A549 (cell line): ENCODE data around the gene CBLC. TPM values are rescaled to one million over a fixed set of nuclear protein-coding genes. Genes with fewer than 3 reads are reported as not detected.

Experiments used
- ATAC-seq, 2 experiments: fragments of 200-7000 bp in 1 of 2; fragments of >200 bp in 1 of 2; cut with Nextera tagmentation in 1 of 2; cut with Tn5 transposase in 1 of 2; 3 replicates each; pipeline versions ENCODE4 v1.8.0 to v1.9.1; 2018 to 2020; ENCODE audit warnings: mild to moderate bottlenecking in 1 of 2, moderate library complexity in 1 of 2
- CTCF ChIA-PET: fragments of 300-600 bp; sonication (Branson Sonifier 250); formaldehyde crosslinking; extraction: SDS; loops from one replicate; lab custom pipeline; 2021; ENCODE audit warnings: antibody characterized with exemption, inconsistent platforms; lab: Yijun Ruan, JAX
- POLR2A ChIA-PET: fragments of 350-600 bp; formaldehyde crosslinking; extraction: SDS; loops from one replicate; lab custom pipeline; 2021; ENCODE audit warnings: antibody characterized with exemption, inconsistent platforms; lab: Yijun Ruan, JAX
- DNase-seq, 2 experiments: peaks; one replicate each; pipeline versions ENCODE4 v3.0.0 to v3.0.0-alpha.2; 2011 to 2016; ENCODE audit warnings: low read depth in 1 of 2, low spot score in 1 of 2
- FAIRE-seq: peaks from 2 replicates; lab custom pipeline; 2011; peaks lifted over from hg19 to GRCh38; lab: Jason Lieb, UNC
- H3K27ac ChIP-seq, 2 experiments: fragments of >200 bp; sonication (Bioruptor Twin); formaldehyde crosslinking; 3 replicates each; pipeline ENCODE4 v1.5.1; 2016 to 2017
- H3K4me1 ChIP-seq: fragments of >200 bp; sonication (Bioruptor Twin); formaldehyde crosslinking; 3 replicates; pipeline ENCODE4 v1.6.1; 2016
- H3K4me2 ChIP-seq: fragments of >200 bp; sonication (Bioruptor Twin); formaldehyde crosslinking; 3 replicates; pipeline ENCODE4 v1.6.1; 2016
- H3K4me3 ChIP-seq: fragments of >200 bp; sonication (Bioruptor Twin); formaldehyde crosslinking; 3 replicates; pipeline ENCODE4 v1.5.1; 2016
- H3K9me3 ChIP-seq: fragments of >200 bp; sonication (Bioruptor Twin); formaldehyde crosslinking; 3 replicates; pipeline ENCODE4 v1.6.1; 2016
- BHLHE40 ChIP-seq: IDR thresholded peaks from 2 replicates; pipeline ENCODE4 v1.6.1; 2012; ENCODE audit warnings: low read depth, low read length, inconsistent platforms
- CBX8 ChIP-seq: fragments of 200-600 bp; sonication (generic); IDR thresholded peaks from 2 replicates; pipeline ENCODE4 v1.6.1; 2016
- CEBPB ChIP-seq, 2 experiments: fragments of >200 bp in 1 of 2; sonication (Bioruptor Twin) in 1 of 2; formaldehyde crosslinking in 1 of 2; IDR thresholded peaks; 2 replicates each; pipeline ENCODE4 v1.6.1; 2012 to 2016
- CHD2 ChIP-seq: fragments of 150-350 bp; IDR thresholded peaks from 2 replicates; pipeline ENCODE4 v1.6.1; 2014; ENCODE audit warnings: low read length; ENCODE audit not compliant: partially characterized antibody
- EHF ChIP-seq: fragments of 250-450 bp; sonication (Bioruptor Pico); IDR thresholded peaks from 2 replicates; pipeline ENCODE4 v1.5.0; 2020; ENCODE audit warnings: mild to moderate bottlenecking
- EHMT2 ChIP-seq: fragments of 200-600 bp; sonication (generic); IDR thresholded peaks from 2 replicates; pipeline ENCODE4 v1.6.1; 2016; ENCODE audit warnings: antibody characterized with exemption, low read depth, mild to moderate bottlenecking, moderate library complexity
- EP300 ChIP-seq, 2 experiments: fragments of >200 bp; sonication (Bioruptor Twin); formaldehyde crosslinking; IDR thresholded peaks; 2 replicates in 1 of 2; 3 replicates in 1 of 2; pipeline ENCODE4 v1.6.1; 2016 to 2017
- ESRRA ChIP-seq: fragments of 150-350 bp; IDR thresholded peaks from 2 replicates; pipeline ENCODE4 v1.6.1; 2014; ENCODE audit warnings: mild to moderate bottlenecking, low read length, borderline replicate concordance
- FOSL2 ChIP-seq, 2 experiments: fragments of 450-650 bp in 1 of 2; fragments of >200 bp in 1 of 2; sonication (Bioruptor Twin) in 1 of 2; formaldehyde crosslinking; IDR thresholded peaks; 2 replicates each; pipeline versions ENCODE4 v1.5.0 to v1.6.1; 2016 to 2020; ENCODE audit warnings: mild to moderate bottlenecking in 1 of 2, moderate library complexity in 1 of 2
- FOXS1 ChIP-seq: fragments of 250-450 bp; sonication (Bioruptor Pico); IDR thresholded peaks from 2 replicates; pipeline ENCODE4 v1.5.0; 2020; ENCODE audit warnings: mild to moderate bottlenecking, moderate library complexity
- GATA3 ChIP-seq: IDR thresholded peaks from 2 replicates; pipeline ENCODE4 v1.6.1; 2012; ENCODE audit warnings: borderline replicate concordance
- HEYL ChIP-seq: fragments of 250-450 bp; sonication (Bioruptor Pico); IDR thresholded peaks from 2 replicates; pipeline ENCODE4 v1.8.0; 2021; ENCODE audit warnings: mild to moderate bottlenecking, moderate library complexity
- HOXB5 ChIP-seq: fragments of 250-450 bp; sonication (Bioruptor Pico); IDR thresholded peaks from 2 replicates; pipeline ENCODE4 v1.5.0; 2020; ENCODE audit warnings: mild to moderate bottlenecking, moderate library complexity
- JUNB ChIP-seq: fragments of >200 bp; sonication (Bioruptor Twin); formaldehyde crosslinking; IDR thresholded peaks from 2 replicates; pipeline ENCODE4 v1.6.1; 2016
- MAZ ChIP-seq: fragments of 150-350 bp; IDR thresholded peaks from 2 replicates; pipeline ENCODE4 v1.6.1; 2014; ENCODE audit warnings: antibody characterized with exemption, low read depth, low read length, borderline replicate concordance
- MYC ChIP-seq: IDR thresholded peaks from 2 replicates; pipeline ENCODE4 v1.6.1; 2012; ENCODE audit warnings: mild to moderate bottlenecking, inconsistent platforms, low read length, improper control_type of control experiment, borderline replicate concordance
- POLR2A ChIP-seq: IDR thresholded peaks from 2 replicates; pipeline ENCODE4 v1.6.1; 2012; ENCODE audit warnings: mild to moderate bottlenecking, low read length
- POLR2AphosphoS2 ChIP-seq: conservative IDR thresholded peaks from 2 replicates; pipeline ENCODE4 v1.6.1; 2012; ENCODE audit warnings: low read length, improper control_type of control experiment, inconsistent platforms
- RARB ChIP-seq: fragments of 250-450 bp; sonication (Bioruptor Pico); IDR thresholded peaks from 2 replicates; pipeline ENCODE4 v1.8.0; 2021; ENCODE audit warnings: mild to moderate bottlenecking, moderate library complexity
- SMC3 ChIP-seq: fragments of >200 bp; sonication (Bioruptor Twin); formaldehyde crosslinking; IDR thresholded peaks from 3 replicates; pipeline ENCODE4 v1.6.1; 2018; ENCODE audit warnings: inconsistent platforms
- SREBF2 ChIP-seq: fragments of 450-650 bp; IDR thresholded peaks from 2 replicates; pipeline ENCODE4 v1.6.1; 2014; ENCODE audit warnings: mild to moderate bottlenecking, moderate library complexity
- TFCP2L1 ChIP-seq: fragments of 250-450 bp; sonication (Bioruptor Pico); IDR thresholded peaks from 2 replicates; pipeline ENCODE4 v1.5.0; 2021; ENCODE audit warnings: mild to moderate bottlenecking
- ZC3H11A ChIP-seq: fragments of 450-650 bp; IDR thresholded peaks from 2 replicates; pipeline ENCODE4 v1.6.1; 2014; ENCODE audit warnings: antibody characterized with exemption, mild to moderate bottlenecking
- ZFP36 ChIP-seq: fragments of 450-650 bp; IDR thresholded peaks from 2 replicates; pipeline ENCODE4 v1.6.1; 2014; ENCODE audit warnings: borderline replicate concordance; ENCODE audit not compliant: partially characterized antibody
- ZNF302 ChIP-seq: fragments of 250-450 bp; sonication (Bioruptor Pico); IDR thresholded peaks from 2 replicates; pipeline ENCODE4 v1.9.0; 2021; ENCODE audit warnings: inconsistent platforms, mild to moderate bottlenecking, moderate library complexity
- WGBS: methylation state at CpG from one replicate; pipeline ENCODE4 v1.1.6; 2017; ENCODE audit errors: missing lambda C conversion rate; 5-methylcytosine and 5-hydroxymethylcytosine counted together
- polyA plus RNA-seq, 4 experiments: library from polyadenylated mRNA; depleted of rRNA in 3 of 4; stranded (reverse); fragments of >200 nt; fragmentation: RNase III in 1 of 4; extraction: RNeasy Plus Mini Kit Qiagen cat#74134 plus additional on column Dnase treatment in 1 of 4; gene quantifications; 2 replicates in 3 of 4; 3 replicates in 1 of 4; pipeline ENCODE4 v1.2.3, GENCODE V29; 2011 to 2017
- TF ChIP-seq, protein P1 (sequence below): fragments of 250-450 bp; sonication (Bioruptor Pico); IDR thresholded peaks from 2 replicates; pipeline ENCODE4 v1.5.0; 2020; ENCODE audit warnings: low read depth, mild to moderate bottlenecking, moderate library complexity

The CBLC gene
- polyA plus RNA-seq, 2 of the 4 experiments (the other 2 are of a cell fraction): not detected

GRCh38 chr19:44839276-44839675, 61.6 kb downstream of the CBLC start:
- 86% methylated on average over 2 of the region's 2 CpGs for WGBS
- ChIA-PET CTCF (interaction anchor here (1.0 to 7.0 kb wide), 5 partner anchors 12 to 286 kb away, joined by 3 to 117 read pairs (median 4); no protein-coding TSS in a partner anchor), POLR2A (no interaction called here)
- FAIRE-seq: no peak
- Histone ChIP-seq H3K27ac (no peak overlapping the region), H3K4me2 (no peak overlapping the region), H3K9me3 (no peaks in the 10 kb centered on the region), H3K4me1 (0 out of 3 replicates have a peak, but pooled peaks cover 3% of the 10 kb centered on the region), H3K4me3 (no peak overlapping the region)
- DNase-seq: no peak
- TF ChIP-seq GATA3 (no peak), CBX8 (no peak), SMC3 (no peak)
- ATAC-seq: no peak

DNA sequence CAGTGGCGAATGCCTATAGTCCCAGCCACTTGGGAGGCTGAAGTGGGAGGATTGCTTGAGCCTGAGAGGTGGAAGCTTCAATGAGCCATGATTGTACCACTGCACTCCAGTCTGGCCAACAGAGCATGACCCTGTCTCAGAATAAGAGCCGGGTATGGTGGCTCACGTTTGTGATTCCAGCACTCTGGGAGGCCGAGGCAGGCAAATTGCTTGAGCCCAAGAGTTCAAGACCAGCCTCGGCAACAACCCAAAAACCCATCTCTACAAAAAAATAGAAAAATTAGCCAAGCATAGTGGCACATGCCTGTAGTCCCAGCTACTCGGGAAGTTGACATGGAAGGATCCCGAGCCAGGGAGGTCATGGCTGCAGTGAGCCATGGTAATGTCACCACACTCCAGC, 63.1 kb downstream of the CBLC start:
- FAIRE-seq: no peak
- TF ChIP-seq SREBF2 (no peak), MAZ (no peak), EHF (CRISPR knock-in tag) (no peak), TFCP2L1 (no peak), HEYL (CRISPR knock-in tag) (no peak), POLR2A (no peak), BHLHE40 (no peak), HOXB5 (CRISPR knock-in tag) (no peak), ZFP36 (no peak), JUNB (no peak), ZC3H11A (no peak), RARB (CRISPR knock-in tag) (no peak), EHMT2 (no peak), FOSL2 (IDR thresholded peaks at IDR 0.05) (no peak), FOSL2 (CRISPR knock-in tag; IDR thresholded peaks at IDR 0.05) (no peak), ZNF302 (no peak), FOXS1 (CRISPR knock-in tag) (no peak)
- ATAC-seq: no peak
- POLR2A ChIA-PET: no interaction called here
- no peak for DNase-seq
- Histone ChIP-seq H3K27ac (no peak overlapping the region), H3K4me2 (no peak overlapping the region), H3K4me3 (no peak overlapping the region), H3K4me1 (peaks cover 8% of the 10 kb centered on the region), H3K9me3 (no peaks in the 10 kb centered on the region)
- 75% methylated on average over 7 of the region's 7 CpGs for WGBS
- CTCF ChIA-PET: interaction anchor here (0.5 to 7.0 kb wide), 9 partner anchors 10 to 329 kb away, joined by 3 to 117 read pairs (median 5); partner anchors contain the start of gene BCAM

GRCh38 chr19:44841231-44841630, 63.5 kb downstream of the CBLC start:
- ATAC-seq: no peak
- Histone ChIP-seq H3K4me2 (no peak overlapping the region), H3K4me1 (peaks cover 8% of the 10 kb centered on the region), H3K9me3 (no peaks in the 10 kb centered on the region), H3K27ac (no peak overlapping the region), H3K4me3 (no peak overlapping the region)
- FAIRE-seq: no peak
- no peak for DNase-seq
- 77% methylated on average over 3 of the region's 3 CpGs for WGBS
- TF ChIP-seq ESRRA (no peak), GATA3 (no peak), RARB (CRISPR knock-in tag) (no peak), TFCP2L1 (no peak), SMC3 (no peak), CEBPB (IDR thresholded peaks at IDR 0.05) (no peak), POLR2AphosphoS2 (no peak), EP300 (IDR thresholded peaks at IDR 0.05) (no peak), MYC (no peak), CHD2 (no peak), JUNB (no peak)
- TF ChIP-seq, protein P1, sequence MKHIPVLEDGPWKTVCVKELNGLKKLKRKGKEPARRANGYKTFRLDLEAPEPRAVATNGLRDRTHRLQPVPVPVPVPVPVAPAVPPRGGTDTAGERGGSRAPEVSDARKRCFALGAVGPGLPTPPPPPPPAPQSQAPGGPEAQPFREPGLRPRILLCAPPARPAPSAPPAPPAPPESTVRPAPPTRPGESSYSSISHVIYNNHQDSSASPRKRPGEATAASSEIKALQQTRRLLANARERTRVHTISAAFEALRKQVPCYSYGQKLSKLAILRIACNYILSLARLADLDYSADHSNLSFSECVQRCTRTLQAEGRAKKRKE (CRISPR knock-in tag): no peak
- CTCF ChIA-PET: interaction anchor here (0.6 to 7.0 kb wide), 7 partner anchors 10 to 152 kb away, joined by 3 to 117 read pairs (median 15); partner anchors contain the start of gene BCAM
- POLR2A ChIA-PET: no interaction called here
